ENCODE data around the gene HAVCR2.
"Not testable (repeated sequence)": the region's sequence is repeated elsewhere in the genome, so short reads cannot be mapped to it uniquely, and the experiment has no call there.

Gene HAVCR2

GRCh38 chr5:157106630-157107461, 2.0 kb downstream of the HAVCR2 start:
- no peak overlapping the region for H3K4me3 ChIP-seq (ENCODE audit: low read depth, low read length)
- DNase-seq (ENCODE audit: low read depth): no peak

- peak; percentile 36 for DNase-seq (ENCODE audit: low read depth)
- no peak overlapping the region for H3K4me3 ChIP-seq (ENCODE audit: low read depth, low read length)
Observed at GRCh38 chr5:157100140-157100679, 8.6 kb downstream of the HAVCR2 start.

GRCh38 chr5:157088342-157088990, 20.4 kb downstream of the HAVCR2 start:
- no peak overlapping the region for H3K4me3 ChIP-seq (ENCODE audit: low read depth, low read length)
- no peak for DNase-seq (ENCODE audit: low read depth)

- no peak for DNase-seq (ENCODE audit: low read depth)
- no peak overlapping the region for H3K4me3 ChIP-seq (ENCODE audit: low read depth, low read length)
Observed at GRCh38 chr5:157086751-157087359, 22.0 kb downstream of the HAVCR2 start.

GRCh38 chr5:157085930-157086329, 22.9 kb downstream of the HAVCR2 start:
- H3K4me3 ChIP-seq (ENCODE audit: low read depth, low read length): no peak overlapping the region
- no peak for DNase-seq (ENCODE audit: low read depth)

GRCh38 chr5:157080286-157080685, 28.6 kb downstream of the HAVCR2 start:
- H3K4me3 ChIP-seq (ENCODE audit: low read depth, low read length): no peak overlapping the region
- no peak for DNase-seq (ENCODE audit: low read depth)

GRCh38 chr5:157076558-157076957, 32.3 kb downstream of the HAVCR2 start:
- DNase-seq (ENCODE audit: low read depth): peak; percentile 23
- H3K4me3 ChIP-seq (ENCODE audit: low read depth, low read length): no peak overlapping the region

GRCh38 chr5:157072508-157072907, 36.3 kb downstream of the HAVCR2 start:
- H3K4me3 ChIP-seq (ENCODE audit: low read depth, low read length): no peak overlapping the region
- no peak for DNase-seq (ENCODE audit: low read depth)

GRCh38 chr5:157069949-157070348, 38.9 kb downstream of the HAVCR2 start:
- no peak overlapping the region for H3K4me3 ChIP-seq (ENCODE audit: low read depth, low read length)
- no peak for DNase-seq (ENCODE audit: low read depth)

GRCh38 chr5:157068785-157069184, 40.1 kb downstream of the HAVCR2 start:
- DNase-seq (ENCODE audit: low read depth): no peak
- no peak overlapping the region for H3K4me3 ChIP-seq (ENCODE audit: low read depth, low read length)

- no peak overlapping the region for H3K4me3 ChIP-seq (ENCODE audit: low read depth, low read length)
- no peak for DNase-seq (ENCODE audit: low read depth)
Observed at GRCh38 chr5:157068339-157068738, 40.5 kb downstream of the HAVCR2 start.

GRCh38 chr5:157067005-157067404, 41.8 kb downstream of the HAVCR2 start:
- H3K4me3 ChIP-seq (ENCODE audit: low read depth, low read length): no peak overlapping the region

GRCh38 chr5:157066080-157066479, 42.8 kb downstream of the HAVCR2 start:
- no peak for DNase-seq (ENCODE audit: low read depth)

More at GRCh38 chr5:157067005-157067404, 41.8 kb downstream of the HAVCR2 start:
- DNase-seq (ENCODE audit: low read depth): no peak

GRCh38 chr5:157063776-157064430, 44.9 kb downstream of the HAVCR2 start:
- H3K4me3 ChIP-seq (ENCODE audit: low read depth, low read length): no peak overlapping the region
- DNase-seq (ENCODE audit: low read depth): no peak

More at GRCh38 chr5:157066080-157066479, 42.8 kb downstream of the HAVCR2 start:
- H3K4me3 ChIP-seq (ENCODE audit: low read depth, low read length): no peak overlapping the region

GRCh38 chr5:157059891-157060290, 49.0 kb downstream of the HAVCR2 start:
- no peak overlapping the region for H3K4me3 ChIP-seq (ENCODE audit: low read depth, low read length)
- no peak for DNase-seq (ENCODE audit: low read depth)

- H3K4me3 ChIP-seq (ENCODE audit: low read depth, low read length): no peak within 1 kb of the TSS
- no peak for DNase-seq (ENCODE audit: low read depth)
Observed at GRCh38 chr5:157059093-157059539, 49.7 kb downstream of the HAVCR2 start, which contains the start of gene HAVCR1. Gene HAVCR1, minus strand, starts transcription at chr5:157059116. Its CDS starts 1,173 bp downstream, at chr5:157057943.

GRCh38 chr5:157057459-157058370, 51.1 kb downstream of the HAVCR2 start:
- no peak overlapping the region for H3K4me3 ChIP-seq (ENCODE audit: low read depth, low read length)
- no peak for DNase-seq (ENCODE audit: low read depth)

GRCh38 chr5:157056848-157057247, 52.0 kb downstream of the HAVCR2 start:
- DNase-seq (ENCODE audit: low read depth); H3K4me3 ChIP-seq (ENCODE audit: low read depth, low read length): not testable (repeated sequence)

Measured in skeletal muscle cell (primary cell).